GM12878 (cell line): Measurements from ENCODE around the gene REEP5.
"Not testable (repeated sequence)": the region's sequence is repeated elsewhere in the genome, so short reads cannot be mapped to it uniquely, and the experiment has no call there.

Experiments used
- ATF3 ChIP-seq: IDR thresholded peaks from 2 replicates; pipeline ENCODE4 v1.6.1; 2011; ENCODE audit warnings: low read depth, mild to moderate bottlenecking, low read length, moderate library complexity, borderline replicate concordance; ENCODE audit errors: extremely low read depth
- CBX3 ChIP-seq: fragments of 200-600 bp; sonication (generic); IDR thresholded peaks from 2 replicates; pipeline ENCODE4 v1.6.1; 2016; ENCODE audit warnings: low read depth, borderline replicate concordance
- FOS ChIP-seq: IDR thresholded peaks from 3 replicates; pipeline ENCODE4 v1.6.1; 2011; ENCODE audit warnings: borderline replicate concordance; ENCODE audit not compliant: insufficient read length; ENCODE audit errors: extremely low read depth
- TF ChIP-seq, protein P1 (sequence below), 3 experiments: IDR thresholded peaks in 2 of 3; conservative IDR thresholded peaks in 1 of 3; 2 replicates each; pipeline ENCODE4 v1.5.1; 2011; ENCODE audit warnings: low read depth in 3 of 3, low read length in 3 of 3, mild to moderate bottlenecking in 3 of 3, control low read depth in 2 of 3, moderate library complexity in 2 of 3, inconsistent platforms in 1 of 3, mixed read lengths in 1 of 3; ENCODE audit not compliant: control insufficient read depth in 2 of 3, insufficient read depth in 1 of 3; ENCODE audit errors: extremely low read depth in 1 of 3
- TF ChIP-seq, protein P2 (sequence below): IDR thresholded peaks from 2 replicates; pipeline ENCODE4 v1.6.1; 2012; ENCODE audit warnings: low read depth, low read length, improper control_type of control experiment

DNA sequence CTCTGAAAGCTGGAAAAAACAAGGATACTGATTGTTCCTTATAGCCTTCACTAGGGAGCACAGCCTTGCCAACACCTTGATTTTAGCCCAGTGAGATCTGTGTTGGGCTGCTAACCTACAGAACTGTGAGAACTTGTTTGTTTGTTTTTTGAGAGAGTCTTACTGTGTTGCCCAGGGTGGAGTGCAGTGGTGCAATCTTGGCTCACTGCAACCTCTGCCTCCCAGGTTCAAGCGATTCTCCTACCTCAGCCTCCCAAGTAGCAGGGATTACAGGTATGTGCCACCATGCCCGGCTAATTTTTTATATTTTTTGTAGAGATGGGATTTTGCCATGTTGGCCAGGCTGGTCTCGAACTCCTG, 41.3 kb upstream of the REEP5 start:
- not testable (repeated sequence) for TF ChIP-seq FOS, ATF3, CBX3
- TF ChIP-seq, protein P1, sequence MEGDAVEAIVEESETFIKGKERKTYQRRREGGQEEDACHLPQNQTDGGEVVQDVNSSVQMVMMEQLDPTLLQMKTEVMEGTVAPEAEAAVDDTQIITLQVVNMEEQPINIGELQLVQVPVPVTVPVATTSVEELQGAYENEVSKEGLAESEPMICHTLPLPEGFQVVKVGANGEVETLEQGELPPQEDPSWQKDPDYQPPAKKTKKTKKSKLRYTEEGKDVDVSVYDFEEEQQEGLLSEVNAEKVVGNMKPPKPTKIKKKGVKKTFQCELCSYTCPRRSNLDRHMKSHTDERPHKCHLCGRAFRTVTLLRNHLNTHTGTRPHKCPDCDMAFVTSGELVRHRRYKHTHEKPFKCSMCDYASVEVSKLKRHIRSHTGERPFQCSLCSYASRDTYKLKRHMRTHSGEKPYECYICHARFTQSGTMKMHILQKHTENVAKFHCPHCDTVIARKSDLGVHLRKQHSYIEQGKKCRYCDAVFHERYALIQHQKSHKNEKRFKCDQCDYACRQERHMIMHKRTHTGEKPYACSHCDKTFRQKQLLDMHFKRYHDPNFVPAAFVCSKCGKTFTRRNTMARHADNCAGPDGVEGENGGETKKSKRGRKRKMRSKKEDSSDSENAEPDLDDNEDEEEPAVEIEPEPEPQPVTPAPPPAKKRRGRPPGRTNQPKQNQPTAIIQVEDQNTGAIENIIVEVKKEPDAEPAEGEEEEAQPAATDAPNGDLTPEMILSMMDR (IDR thresholded peaks at IDR 0.05 in 2 of 3, conservative IDR thresholded peaks at IDR 0.05 in 1 of 3; ENCODE audit: control insufficient read depth in 2 of 3, extremely low read depth in 1 of 3, insufficient read depth in 1 of 3, low read depth in 3 of 3, low read length in 3 of 3), result not testable (repeated sequence)
- TF ChIP-seq, protein P2, sequence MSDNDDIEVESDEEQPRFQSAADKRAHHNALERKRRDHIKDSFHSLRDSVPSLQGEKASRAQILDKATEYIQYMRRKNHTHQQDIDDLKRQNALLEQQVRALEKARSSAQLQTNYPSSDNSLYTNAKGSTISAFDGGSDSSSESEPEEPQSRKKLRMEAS, result not testable (repeated sequence)
